Testis (tissue), 2 donors: ENCODE results near the gene PDCL3.

ENCODE experiments used
- CTCF ChIP-seq, 3 experiments: fragments of 450-650 bp in 2 of 3; fragments of 200-600 bp in 1 of 3; sonication (generic) in 1 of 3; IDR thresholded peaks; one replicate each; pipeline ENCODE4 v1.5.1; 2016 to 2019; ENCODE audit warnings: antibody characterized with exemption in 3 of 3, mild to moderate bottlenecking in 2 of 3, moderate library complexity in 1 of 3
- POLR2A ChIP-seq: fragments of 450-650 bp; IDR thresholded peaks from one replicate; pipeline ENCODE4 v1.6.1; 2017; ENCODE audit warnings: antibody characterized with exemption, mild to moderate bottlenecking, moderate library complexity

DNA sequence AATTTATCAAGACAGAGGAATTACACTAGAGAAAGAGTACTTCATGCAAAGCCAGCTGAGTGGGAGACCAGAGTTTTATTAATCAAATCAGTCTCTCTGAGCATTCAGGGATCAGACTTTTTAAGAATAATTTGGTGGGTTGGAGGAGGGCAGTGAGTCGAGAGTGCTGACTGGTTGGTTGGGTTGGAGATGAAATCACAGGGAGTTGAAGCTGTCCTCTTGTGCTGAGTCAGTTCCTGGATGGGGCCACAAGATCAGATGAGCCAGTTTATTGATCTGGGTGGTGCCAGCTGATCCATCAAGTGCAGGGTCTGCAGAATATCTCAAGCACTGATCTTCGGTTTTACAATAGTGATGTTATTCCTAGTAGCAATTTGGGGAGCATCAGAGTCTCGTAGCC lies 21.4 kb upstream of the PDCL3 start:
- TF ChIP-seq CTCF (IDR thresholded peaks at IDR 0.05) (no peak), POLR2A (no peak)
